Kidney epithelial cell (primary cell): ENCODE measurements around the gene CPED1. TPM values are rescaled to one million over a fixed set of nuclear protein-coding genes. Genes with fewer than 3 reads are reported as not detected.

Experiments
- DNase-seq: peaks from one replicate; pipeline ENCODE4 v3.0.0-alpha.2; 2010; ENCODE audit warnings: low read depth
- H3K27me3 ChIP-seq: 2 replicates; pipeline ENCODE4 v1.6.0; 2011; ENCODE audit warnings: low read length; ENCODE audit not compliant: control insufficient read depth, insufficient read depth
- H3K36me3 ChIP-seq: 2 replicates; pipeline ENCODE4 v1.5.1; 2011; ENCODE audit warnings: low read length; ENCODE audit not compliant: control insufficient read depth, insufficient read depth
- H3K4me3 ChIP-seq: 2 replicates; pipeline ENCODE4 v1.5.1; 2011; ENCODE audit warnings: low read depth, mild to moderate bottlenecking, control low read depth, low read length
- CTCF ChIP-seq: IDR thresholded peaks from 2 replicates; pipeline ENCODE4 v1.5.1; 2011; ENCODE audit warnings: mild to moderate bottlenecking, moderate library complexity, low read length, control low read depth, inconsistent platforms; ENCODE audit not compliant: insufficient read depth, poor library complexity, severe bottlenecking
- total RNA-seq: library from RNA; depleted of rRNA; stranded (reverse); fragments of >200 nt; gene quantifications from 2 replicates; pipeline ENCODE4 v1.2.3, GENCODE V29; 2015

Gene CPED1
- total RNA-seq, 1 donor from 2014 or later, result 3.2 TPM

DNA sequence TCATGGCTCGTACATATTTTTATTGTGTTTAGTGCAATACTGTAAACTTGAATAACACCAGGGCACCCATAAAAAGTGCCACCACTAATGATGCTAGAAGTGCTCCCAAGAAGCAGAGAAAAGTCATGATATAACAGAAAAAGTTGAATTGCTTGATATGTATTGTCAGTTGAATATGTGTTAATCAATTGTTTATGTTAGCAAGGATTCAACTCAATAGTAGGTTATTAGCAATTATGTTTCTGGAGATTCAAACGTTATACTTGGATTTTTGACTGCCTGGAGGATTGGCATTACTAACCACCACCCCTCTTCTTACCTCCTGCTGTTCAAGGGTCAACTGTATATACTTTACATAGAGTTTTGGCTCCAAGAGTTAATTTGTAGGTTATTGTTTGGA, 168.3 kb downstream of the CPED1 start:
- Histone ChIP-seq H3K36me3 (no peaks in the 10 kb centered on the region), H3K27me3 (no peaks in the 10 kb centered on the region), H3K4me3 (no peak overlapping the region)
- TF ChIP-seq CTCF, result no peak
- DNase-seq, result no peak

DNA sequence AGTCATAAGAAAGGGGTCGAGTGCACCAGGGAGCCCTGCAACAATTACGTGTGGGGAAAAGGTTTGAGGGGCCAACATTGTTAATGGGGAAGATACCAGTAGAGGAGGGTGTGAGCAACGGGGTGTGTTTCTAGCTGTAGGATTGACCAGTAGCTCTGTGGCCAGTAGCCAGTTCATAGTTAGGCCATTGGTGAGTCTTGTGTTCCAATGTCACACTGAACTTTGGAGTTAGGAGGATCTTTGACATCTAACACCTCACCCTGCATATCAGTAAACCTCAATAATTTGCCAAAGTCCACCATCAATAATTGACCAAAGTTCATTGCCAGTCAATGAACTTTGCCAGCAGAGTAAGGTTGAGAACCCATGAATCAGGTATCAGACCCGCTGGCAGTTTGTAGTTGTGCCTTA, 168.8 kb downstream of the CPED1 start:
- Histone ChIP-seq H3K36me3 (no peaks in the 10 kb centered on the region), H3K4me3 (no peak overlapping the region), H3K27me3 (no peaks in the 10 kb centered on the region)
- TF ChIP-seq CTCF, result no peak
- no peak for DNase-seq

DNA sequence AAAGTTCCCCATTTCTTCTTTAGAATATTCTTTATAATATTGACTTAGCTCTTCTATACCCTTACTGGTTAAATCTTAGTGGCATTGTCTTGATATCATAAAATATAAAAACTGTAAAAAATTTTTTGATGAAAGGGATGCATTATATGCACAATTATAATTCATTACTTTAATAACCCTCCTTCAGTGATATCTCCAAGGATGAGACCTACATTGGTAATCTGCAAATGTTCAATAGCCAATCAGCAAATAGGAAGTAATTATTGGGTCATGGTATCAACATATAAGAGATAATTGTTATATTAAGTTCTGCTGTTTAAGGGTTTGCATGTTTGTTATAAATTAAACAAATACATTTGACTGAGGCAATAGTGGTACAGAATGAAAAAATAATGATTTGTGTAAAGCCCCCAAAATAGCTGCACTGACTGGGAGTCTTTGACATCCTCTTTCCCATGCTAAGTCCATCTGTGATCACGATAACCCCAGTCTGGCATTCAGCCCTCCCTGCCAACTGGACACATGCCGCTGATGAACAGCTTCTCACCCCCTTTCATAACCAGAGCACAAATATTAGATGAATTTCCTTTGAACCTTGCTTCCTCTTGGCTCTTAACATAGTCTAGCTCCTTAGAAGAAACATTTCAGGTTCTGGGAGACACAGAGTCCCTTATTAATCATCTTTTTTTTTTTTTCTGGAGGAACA, 169.5 kb downstream of the CPED1 start:
- no peak overlapping the region for H3K4me3 ChIP-seq
- H3K36me3 ChIP-seq, result no peaks in the 10 kb centered on the region
- no peak for DNase-seq
- TF ChIP-seq CTCF, result no peak
- H3K27me3 ChIP-seq, result no peaks in the 10 kb centered on the region

GRCh38 chr7:121158665-121159064, 170.2 kb downstream of the CPED1 start:
- no peaks in the 10 kb centered on the region for H3K36me3 ChIP-seq
- TF ChIP-seq CTCF, result no peak
- H3K27me3 ChIP-seq, result no peaks in the 10 kb centered on the region
- no peak overlapping the region for H3K4me3 ChIP-seq
- DNase-seq, result no peak

DNA sequence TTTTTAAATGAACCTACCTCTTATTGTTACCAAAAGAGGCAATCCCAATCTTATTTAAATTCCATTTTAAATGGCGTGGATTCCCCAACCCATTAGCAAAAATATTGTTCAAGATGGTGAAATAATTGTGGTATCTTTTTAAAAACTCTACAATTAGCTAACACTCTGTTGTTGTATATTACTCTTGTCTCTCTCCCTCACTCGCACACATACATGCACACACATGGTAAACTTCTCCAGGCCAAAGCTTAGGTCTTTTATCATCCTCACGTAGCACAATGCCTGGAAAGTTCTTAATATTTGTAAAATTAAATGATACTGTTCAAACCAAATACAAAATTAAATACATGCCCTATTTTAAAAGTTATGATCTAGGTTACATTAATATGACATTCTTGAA, 171.0 kb downstream of the CPED1 start:
- H3K4me3 ChIP-seq, result no peak overlapping the region

More for the DNA sequence above, 171.0 kb downstream of the CPED1 start:
- no peaks in the 10 kb centered on the region for H3K36me3 ChIP-seq
- H3K27me3 ChIP-seq, result no peaks in the 10 kb centered on the region
- TF ChIP-seq CTCF, result no peak
- no peak for DNase-seq
